OCI-LY3 (cell line): ENCODE data around the gene PIBF1.

ENCODE experiments used
- EZH2phosphoT487 ChIP-seq: fragments of 200-600 bp; shearing (Covaris generic); IDR thresholded peaks from 2 replicates; pipeline ENCODE4 v1.6.1; 2018; ENCODE audit warnings: antibody characterized with exemption, mixed run types, low read depth
- TF ChIP-seq, protein P1 (sequence below): fragments of 200-600, 300-600 bp; sonication (generic); IDR thresholded peaks from 2 replicates; pipeline ENCODE4 v1.5.1; 2014; ENCODE audit warnings: antibody characterized with exemption, low read length, low read depth

DNA sequence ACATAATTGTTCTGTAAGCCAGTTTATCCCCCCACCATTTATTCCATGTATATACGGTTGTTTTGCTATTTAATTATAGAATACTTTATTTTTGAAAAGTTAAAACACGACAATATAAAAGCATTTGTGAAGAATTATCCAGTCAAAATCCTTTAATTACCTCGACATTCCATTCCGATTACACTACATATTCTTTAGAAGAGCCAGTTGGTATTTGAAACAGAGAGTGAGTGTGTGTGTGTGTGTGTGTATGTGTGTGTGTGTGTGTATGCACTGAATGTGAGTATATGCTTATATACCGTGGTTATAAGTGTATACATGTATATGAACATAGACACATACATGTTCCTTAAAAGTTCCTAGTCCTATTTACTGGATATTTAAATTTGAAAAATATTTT lies 189.0 kb downstream of the PIBF1 start:
- TF ChIP-seq, protein P1, sequence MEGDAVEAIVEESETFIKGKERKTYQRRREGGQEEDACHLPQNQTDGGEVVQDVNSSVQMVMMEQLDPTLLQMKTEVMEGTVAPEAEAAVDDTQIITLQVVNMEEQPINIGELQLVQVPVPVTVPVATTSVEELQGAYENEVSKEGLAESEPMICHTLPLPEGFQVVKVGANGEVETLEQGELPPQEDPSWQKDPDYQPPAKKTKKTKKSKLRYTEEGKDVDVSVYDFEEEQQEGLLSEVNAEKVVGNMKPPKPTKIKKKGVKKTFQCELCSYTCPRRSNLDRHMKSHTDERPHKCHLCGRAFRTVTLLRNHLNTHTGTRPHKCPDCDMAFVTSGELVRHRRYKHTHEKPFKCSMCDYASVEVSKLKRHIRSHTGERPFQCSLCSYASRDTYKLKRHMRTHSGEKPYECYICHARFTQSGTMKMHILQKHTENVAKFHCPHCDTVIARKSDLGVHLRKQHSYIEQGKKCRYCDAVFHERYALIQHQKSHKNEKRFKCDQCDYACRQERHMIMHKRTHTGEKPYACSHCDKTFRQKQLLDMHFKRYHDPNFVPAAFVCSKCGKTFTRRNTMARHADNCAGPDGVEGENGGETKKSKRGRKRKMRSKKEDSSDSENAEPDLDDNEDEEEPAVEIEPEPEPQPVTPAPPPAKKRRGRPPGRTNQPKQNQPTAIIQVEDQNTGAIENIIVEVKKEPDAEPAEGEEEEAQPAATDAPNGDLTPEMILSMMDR = no peak
- no peak for TF ChIP-seq EZH2phosphoT487
